Astrocyte of the hippocampus (primary cell): Measurements from ENCODE around the gene GAGE10.

ENCODE experiments used
- DNase-seq: peaks from one replicate; pipeline ENCODE4 v3.0.0; 2011; ENCODE audit warnings: low read depth, low spot score

Gene GAGE10, protein sequence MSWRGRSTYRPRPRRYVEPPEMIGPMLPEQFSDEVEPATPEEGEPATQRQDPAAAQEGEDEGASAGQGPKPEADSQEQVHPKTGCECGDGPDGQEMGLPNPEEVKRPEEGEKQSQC

DNA sequence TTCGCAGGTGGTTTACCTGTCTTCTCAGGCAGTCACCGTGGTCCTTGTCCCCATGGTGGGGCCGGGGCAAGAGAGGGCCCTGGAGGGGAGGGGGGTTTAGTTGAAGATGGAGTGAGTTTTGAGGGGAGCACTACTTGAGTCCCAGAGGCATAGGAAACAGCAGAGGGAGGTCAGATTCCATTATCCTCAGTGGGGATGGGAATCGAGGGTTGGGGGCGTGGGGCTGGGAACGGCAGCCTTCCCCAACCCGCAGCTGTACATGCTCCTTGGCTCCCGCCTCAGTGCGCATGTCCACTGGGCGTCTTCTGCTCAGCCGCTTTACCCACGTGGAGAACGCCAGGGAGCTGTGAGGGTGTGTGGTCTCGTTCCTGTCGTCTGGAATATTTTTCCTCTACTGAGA, at the start of gene GAGE10:
TSS of gene GAGE10 (plus strand) at position 301 of the 400 bp plus-strand sequence. CDS start 1,214 bp downstream, outside the sequence.
- no peak for DNase-seq

DNA sequence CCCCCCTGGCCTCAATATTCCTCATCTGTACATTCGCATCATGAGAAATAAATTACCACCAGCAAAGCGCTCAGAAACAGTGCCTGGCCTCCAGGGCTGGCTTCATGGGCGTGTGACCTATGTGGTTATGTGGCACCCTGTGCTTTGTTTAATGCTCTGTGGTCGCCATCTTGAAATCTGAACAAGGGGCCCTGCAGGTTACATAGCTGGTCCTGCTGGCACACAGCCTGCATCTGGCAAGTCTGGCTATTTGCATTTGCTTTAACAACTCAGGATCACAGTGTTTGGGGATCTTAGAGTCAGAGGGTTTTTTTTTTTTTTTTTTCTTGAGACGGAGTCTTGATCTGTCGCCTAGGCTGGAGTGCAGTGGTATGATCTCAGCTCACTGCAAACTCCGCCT, 48.8 kb upstream of the GAGE10 start:
- DNase-seq, result no peak

DNA sequence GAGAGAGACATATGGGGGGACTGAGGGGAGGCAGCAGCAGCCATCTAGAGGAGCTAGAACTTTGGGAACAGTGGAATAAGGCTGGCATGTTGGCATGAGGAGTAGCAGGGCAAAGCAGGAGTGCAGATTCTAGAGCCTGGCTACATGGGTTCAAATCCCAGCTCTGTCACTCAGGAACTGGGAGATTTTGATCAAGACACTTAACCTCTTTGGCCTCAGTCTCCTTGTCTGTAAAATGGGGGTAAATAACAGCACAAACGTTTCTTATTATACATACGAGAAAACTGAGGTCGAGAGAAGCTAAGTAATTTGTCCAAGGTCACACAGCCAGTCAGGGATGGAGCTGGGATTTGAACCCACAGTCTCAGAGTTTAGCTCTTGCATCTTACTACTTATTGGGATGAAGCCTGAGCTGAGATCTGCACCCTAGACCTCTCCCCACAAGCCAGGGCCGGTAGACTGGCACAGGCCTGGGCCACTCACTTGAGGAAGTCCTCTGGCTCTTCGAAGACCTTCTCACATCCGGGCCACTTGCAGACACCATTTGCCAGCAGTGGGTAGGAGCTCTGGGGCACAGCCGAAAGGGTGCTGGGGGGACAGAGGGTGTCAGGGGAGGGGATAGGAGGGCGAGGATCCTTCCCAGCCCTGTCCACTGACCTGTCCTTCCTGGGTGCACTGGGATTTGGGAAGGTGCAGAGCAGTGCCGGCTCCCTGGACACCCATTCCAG, 47.0 kb upstream of the GAGE10 start:
- DNase-seq, result no peak

DNA sequence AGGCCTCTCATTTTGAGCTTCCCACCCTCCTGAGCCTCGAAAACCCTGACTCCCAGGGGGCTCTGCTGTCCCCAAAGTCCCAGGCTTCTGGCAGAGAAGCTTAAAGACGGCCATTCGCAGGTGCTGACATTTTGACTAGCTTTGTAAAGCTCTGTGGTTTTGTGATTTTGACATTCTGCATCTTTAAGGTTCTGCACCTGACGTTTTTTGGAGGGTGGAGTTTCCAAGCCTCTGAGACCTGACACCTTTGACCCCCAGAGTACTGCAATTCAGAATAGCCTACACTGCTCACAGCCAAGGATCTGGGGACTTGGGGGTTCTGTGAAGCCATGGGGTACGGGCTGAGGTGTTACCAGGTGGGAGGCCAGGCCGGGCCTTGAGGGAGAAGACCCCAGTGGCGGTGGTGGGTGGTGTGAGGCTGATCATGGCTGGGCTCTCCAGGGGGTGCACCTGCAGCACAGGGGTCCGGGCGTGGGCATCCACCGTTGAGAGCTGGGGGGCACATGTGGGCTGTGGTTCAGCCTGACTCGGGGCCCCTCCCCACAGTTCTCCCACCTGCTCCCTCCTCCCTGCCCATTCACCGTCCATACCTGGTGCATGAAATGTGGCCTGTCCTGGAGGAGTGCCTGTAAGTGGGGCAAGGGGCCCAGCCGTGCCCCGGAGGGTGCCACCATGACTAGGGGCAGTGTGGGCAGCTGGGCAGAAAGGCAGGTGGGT, 46.2 kb upstream of the GAGE10 start:
- no peak for DNase-seq

DNA sequence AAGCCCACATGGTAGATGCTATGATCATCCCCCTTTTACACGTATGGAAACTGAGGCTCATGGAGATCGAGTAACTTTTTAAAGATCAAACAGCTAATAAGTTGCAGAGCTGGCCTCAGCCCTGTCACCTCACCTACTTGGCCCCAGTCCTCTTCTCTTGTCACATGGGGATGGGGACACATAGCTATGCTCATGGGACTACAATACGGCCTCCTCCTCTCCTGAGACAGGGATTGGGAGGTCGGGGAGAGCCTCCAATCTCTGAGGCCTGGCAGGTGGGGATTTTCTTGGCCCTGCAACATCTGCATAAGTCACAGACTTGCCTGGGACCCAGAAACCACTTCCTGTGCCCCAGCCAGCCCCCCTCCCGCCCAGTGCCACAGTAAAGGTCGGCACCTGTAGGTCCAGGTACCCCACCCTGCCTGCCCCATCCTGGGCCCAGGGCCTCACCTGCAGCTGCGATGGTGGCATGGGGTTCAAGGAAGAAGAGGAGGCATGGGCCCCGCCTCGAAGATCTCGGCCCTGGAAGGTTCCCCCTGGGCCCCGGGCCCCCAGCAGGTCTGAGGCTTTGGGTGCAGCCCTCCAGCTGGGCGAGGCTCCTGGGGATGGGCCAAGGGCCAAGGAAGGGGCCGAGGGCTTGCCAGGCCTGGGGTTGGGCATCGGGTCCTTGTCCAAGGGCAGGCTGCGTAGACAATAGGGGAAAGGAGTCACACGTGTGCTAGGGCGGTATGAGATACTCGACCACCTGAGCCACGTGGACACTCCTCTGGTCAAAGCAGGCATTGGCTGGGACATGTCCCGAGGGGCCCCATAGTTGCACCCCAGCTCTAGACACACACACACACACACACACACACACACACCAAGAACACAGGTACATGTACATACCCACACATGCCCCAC, 45.3 kb upstream of the GAGE10 start:
- no peak for DNase-seq

DNA sequence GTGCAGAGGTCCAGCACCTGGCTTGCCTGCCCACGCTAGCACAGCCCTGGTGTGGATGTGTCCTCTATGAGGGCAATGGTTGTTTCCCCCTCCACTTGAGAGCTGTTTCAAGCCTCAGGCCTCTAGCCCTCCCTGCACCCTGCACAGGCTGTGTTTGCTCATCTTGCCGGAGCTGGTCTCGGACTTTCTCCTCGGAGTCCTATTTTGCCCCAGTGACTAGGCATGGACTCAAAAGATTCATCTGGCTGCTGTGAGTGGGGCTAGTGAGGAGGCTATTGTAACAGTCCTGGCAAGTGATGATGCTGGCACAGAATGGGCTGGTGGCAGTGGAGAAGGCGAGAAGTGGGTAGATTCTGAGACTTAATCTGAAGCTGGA, 44.7 kb upstream of the GAGE10 start:
- DNase-seq, result no peak

DNA sequence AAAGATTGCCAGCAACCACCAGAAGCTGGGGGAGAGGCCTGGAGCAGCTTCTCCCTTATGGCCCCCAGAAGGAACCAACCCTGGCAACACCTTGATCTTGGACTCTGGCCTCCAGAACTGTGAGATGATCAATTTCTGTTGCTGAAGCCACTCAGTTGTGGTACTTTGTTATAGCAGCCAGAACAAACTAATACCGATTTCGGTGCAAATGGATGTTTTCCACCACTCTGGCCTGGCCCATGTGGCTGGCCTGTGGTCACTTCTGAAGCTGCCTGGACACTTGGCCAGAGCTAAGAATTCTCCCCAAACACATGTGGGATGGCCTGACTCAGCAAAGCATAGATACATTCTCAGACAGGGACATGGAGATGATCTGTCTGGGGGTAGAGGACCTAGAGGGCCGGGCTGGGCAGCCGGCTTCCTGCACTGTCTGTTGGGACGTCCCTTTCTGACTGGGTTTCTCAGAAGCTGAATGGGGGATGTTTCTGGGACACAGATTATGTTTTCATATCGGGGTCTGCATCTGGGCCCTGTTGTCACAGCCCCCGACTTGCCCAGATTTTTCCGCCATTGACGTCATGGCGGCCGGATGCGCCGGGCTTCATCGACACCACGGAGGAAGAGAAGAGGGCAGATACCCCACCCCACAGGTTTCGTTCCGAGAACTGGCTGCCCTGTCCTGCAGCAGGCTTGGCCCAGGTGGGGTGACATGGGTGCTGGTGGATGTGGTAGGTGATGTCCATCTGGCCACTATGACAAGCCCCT, 43.0 kb upstream of the GAGE10 start:
- no peak for DNase-seq

DNA sequence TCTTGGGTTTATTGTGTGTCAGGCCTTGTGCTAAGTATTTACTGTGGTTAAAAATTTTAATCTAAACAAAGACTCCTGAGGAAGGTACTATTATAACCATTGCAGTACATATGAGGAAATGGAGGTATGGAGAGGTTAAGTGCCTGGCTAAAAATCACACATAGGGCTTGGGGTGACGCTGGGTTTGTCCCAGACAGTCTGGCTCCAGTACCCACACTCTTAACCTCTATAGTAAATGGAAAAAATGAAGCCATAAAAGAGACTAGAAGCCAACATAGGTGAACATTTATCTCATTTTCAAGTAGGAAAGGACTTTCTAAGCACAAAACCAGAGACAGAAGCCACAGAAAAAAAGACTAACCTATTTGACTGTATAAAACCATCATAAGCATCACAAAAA, 40.8 kb upstream of the GAGE10 start:
- DNase-seq, result no peak

DNA sequence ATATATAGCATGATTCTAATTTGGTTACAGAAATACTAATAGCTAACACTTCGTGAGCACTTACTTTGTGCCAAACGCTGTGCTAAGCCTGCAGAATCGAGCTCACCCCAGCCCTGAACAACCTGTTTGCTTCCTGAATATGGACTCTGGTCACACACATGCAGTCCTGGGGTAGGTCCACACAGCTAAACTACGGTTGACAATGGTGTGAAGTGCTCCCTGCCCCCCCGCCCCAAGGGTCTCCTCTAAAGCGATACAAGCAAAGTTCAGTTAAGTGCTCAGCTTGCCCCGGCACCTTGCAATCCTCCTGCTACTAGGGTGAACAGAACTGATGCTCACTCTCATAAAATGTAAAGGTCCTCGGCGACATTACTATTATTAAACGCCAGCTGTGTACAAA, 39.8 kb upstream of the GAGE10 start:
- DNase-seq, result no peak

DNA sequence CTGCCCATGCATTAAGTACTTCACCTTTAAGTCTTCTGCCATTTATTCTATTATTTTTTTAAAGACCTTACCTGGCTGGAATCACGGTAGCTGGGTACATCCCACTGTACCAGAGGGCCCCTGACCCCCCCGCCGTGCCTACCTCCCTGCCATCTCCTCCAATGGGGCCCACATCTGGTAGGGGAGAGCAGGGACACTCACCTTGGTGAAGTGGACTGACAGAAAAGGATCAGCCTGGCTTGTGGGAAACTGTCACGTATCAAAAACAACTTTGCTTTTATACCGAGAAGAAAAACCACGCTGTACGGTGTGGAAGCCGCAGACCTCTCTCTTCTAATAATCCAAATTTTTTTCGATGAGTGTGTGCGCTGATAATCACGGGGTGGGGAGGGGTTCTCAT, 39.0 kb upstream of the GAGE10 start, which contains the start of gene FOXP3:
TSS of gene FOXP3 (minus strand) at position 251 of the 400 bp plus-strand sequence. CDS start 6,205 bp downstream, outside the sequence.
- no peak for DNase-seq

DNA sequence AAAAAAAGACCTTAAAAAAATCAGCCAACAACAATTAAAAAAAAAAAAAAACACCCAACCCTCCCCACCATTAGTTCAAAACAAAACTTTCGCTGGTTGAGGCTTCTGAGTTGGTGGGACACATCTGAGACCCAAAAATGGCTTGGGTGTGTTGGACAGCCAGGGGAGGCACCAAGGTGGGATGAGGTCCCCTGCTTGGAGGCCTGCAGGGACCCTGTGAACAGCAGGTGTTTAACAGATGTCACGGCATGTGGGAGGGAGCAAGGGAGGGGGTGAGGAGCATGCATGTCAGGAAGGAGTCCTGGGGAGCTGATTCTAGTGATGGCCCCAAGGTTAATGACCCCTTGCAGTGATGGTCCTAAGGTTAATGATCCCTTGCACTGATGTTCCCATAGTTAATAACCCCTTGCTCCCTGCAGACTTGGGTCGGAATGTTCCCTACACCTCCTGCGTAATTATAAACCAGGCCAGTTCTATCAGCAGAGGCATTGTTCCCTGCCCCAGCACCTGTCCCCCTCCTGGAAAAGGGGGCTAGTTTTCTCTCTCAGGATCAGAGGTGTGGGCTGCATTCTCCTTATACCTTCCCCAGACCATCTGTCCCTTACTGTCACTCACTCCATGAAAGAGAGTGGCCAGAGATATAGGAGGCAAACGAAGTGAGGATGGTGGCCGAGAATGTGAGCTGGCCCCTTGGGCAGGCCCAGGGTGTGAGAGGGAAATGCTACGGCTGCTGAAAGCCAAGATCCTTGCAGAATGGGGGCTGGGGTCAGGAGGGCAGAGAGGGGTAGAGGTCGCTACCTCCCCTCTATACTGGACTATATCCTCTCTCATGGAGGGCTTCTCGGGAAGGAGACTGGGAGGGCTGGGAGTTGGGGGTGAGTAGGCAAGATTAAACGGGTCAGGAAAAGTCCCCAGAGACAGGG, 36.7 kb upstream of the GAGE10 start:
- DNase-seq, result no peak

DNA sequence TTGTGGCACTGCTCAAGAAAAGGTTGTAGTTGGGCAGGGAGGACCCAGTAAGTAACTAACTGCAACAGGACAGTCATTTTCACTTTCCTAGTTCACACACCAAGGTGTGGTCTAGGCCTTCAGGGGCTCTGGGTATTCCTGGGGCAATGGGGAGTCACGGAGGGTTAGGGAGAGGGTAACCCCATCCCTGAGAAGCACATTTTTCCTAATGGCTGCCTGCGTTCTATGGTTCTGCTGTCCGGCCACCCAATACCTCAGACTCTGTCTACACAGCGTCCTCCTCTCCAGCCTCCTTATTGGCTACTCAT, 34.8 kb upstream of the GAGE10 start:
- no peak for DNase-seq

DNA sequence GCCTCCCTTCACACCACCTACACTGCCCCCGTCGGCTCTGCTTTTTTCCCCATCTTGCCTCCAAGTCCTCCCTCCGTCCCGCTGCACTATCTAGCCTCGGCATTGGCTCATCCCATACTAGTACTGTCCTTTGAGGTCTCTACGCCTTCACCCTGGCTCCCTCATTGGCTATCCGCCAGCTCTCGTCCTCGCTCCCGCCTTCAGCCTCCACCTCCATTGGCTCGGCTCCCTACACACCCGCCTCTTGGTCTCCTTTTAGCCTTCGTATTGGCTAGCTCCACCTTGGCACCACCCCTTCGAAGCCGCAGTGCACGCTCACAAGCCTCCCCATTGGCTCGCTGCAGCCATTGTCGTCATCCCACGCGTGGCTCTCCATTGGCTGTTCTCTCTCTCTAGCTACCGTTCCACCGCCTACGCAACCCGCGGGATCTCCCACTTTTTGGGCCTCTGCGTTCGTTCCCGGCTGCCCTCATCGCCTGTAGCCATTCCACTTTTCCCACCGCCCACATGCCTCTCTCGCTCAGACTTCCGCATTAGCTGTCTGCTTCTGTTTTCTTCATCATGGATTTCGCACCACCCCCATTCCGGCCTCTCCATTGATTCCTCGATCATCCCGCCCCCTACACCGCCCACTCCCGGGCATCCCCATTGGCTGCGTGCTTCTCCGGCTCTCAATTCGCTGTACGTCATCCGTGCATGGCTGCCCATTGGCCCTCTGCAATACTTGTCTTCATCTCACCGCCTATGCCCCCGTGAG, 34.3 kb upstream of the GAGE10 start:
- peak; percentile 97 for DNase-seq

DNA sequence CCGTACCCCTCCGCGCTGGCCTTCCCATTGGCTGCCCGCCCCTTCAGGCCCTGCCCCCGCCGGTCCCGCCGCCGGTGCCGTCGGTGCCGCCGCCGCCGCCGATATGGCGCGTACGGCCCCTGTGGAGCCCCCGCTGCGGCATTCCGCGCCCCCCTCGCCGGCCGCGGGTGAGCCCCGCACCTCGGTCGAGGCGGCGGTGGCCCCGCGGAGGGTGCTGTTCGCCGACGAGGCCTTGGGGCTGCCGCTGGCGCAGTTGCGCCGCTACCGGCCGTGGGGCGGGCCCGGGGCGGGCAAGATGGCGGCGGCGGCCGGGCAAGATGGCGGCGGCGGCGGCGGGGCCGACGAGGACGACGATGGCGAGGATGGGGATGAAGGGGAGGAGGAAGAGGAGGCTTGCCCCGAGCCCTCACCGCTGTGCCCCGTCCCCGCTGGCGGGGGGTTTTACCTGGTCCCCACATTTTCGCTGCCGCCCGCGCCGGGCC, 33.6 kb upstream of the GAGE10 start, which contains the start of gene PPP1R3F:
TSS of gene PPP1R3F (plus strand) at position 27 of the 482 bp plus-strand sequence. CDS start at position 104, 77 bp downstream.
- DNase-seq, result no peak

DNA sequence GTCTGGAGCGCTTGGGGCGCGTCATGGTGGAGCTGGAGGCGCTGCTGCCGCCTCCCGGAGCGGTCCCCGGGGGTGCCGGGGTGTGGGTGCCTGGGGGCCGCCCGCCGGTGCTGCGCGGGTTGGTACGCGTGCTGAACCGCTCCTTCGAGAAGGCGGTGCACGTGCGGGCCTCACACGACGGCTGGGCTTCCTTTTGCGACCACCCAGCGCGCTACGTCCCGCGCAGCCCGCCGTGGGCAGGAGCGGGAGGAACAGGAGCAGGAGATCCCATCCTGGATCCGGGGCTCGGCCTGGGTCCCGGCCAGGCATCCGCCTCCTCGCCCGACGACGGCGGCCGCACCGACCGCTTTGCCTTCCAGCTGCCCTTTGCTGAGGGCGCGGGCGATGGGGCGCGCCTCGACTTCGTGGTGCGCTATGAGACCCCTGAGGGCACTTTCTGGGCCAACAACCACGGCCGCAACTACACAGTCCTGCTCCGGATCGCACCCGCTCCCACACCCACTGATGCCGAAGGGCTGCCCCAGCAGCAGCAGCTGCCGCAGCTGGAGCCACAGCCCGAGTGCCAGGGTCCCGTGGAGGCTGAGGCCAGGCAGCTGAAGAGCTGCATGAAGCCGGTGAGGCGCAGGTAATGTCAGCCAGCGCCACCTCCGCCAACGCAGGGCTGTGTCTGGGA, 33.1 kb upstream of the GAGE10 start:
- DNase-seq, result no peak

DNA sequence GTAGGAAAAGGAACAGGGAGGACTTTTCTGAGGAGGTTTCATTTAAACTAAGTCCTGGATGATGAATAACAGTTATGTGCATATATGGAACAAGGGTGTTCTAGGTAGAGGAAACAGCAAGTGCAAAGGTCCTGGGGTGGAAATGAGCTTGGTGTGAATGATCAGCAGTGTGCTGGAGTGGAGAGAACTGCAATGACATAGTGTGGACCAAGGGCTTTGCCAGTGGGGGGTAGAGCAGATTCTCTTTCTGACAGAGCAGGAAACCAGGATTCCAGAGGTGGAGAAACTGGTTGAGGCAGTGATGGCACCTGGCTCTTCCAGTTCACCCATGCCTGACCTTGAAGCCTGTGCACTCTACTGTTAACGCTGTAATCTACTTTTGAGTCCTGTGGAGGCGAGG, 32.1 kb upstream of the GAGE10 start:
- DNase-seq, result no peak

DNA sequence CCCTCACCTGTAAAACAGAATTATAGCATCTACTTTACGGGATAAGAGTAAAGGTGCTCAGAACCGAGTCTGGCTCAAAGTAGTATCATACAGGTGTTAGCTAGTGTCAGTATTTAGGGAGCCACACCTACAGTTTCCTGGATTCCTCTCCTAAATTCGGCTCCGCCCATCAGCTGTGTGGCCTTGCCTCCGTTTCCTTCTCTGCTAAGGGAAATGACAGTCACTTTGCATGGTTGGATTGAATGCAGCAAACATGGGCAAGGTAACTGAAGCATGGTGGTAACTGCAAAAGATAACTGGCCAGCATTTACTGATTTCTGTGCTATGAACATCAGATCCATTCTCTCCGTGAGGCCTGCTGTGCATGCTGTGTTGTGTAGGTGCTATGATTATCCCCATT, 31.0 kb upstream of the GAGE10 start:
- DNase-seq, result no peak

DNA sequence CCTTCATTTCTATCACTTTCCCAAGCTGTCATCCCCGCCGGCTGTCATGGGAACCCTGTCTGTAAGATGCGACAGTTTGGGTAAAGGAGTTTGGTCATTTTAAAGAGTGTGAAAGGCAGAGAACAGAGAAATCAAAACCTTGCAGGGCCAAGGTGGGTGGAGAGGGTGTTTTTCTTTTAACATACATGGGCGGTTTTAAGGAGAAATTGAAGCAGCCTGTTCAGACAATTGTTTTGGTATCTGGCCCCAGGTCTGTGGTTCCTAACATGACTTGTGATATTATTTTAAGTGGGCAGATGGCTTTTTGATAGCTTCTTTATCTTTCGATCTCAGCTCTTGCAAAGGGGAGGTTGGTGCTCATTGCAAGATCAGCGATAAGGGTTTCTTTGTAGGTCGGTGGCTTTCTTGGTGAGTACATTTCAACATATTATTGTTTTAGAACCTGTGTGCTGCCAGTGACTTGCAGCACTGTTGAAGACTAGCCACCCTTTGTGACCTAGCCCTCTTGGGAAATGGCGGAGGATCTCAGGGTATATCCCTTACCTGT, 30.2 kb upstream of the GAGE10 start:
- DNase-seq, result no peak
